Measurements from ENCODE around the gene LCORL. TPM values are rescaled to one million over a fixed set of nuclear protein-coding genes. Genes with fewer than 3 reads are reported as not detected.

LCORL gene
- total RNA-seq, 1 experiment from 2014 or later, result 14.1 TPM

DNA sequence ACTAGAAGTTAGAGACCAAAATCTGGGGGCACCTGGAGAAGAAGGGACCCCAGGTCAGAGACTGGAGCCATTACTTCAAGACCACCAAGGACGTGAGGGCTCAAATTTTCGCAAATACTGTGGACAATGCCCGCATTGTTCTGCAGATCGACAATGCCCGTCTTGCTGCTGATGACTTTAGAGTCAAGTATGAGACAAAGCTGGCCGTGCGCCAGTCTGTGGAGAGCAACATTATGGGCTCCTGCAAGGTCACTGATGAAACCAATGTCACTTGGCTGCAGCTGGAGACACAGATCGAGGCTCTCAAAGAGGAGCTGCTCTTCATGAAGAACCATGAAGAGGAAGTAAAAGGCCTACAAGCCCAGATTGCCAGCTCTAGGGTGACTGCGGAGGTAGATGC is 109.5 kb downstream of the LCORL start:
- POLR2A ChIA-PET, result no interaction called here
- TF ChIP-seq, protein P1, sequence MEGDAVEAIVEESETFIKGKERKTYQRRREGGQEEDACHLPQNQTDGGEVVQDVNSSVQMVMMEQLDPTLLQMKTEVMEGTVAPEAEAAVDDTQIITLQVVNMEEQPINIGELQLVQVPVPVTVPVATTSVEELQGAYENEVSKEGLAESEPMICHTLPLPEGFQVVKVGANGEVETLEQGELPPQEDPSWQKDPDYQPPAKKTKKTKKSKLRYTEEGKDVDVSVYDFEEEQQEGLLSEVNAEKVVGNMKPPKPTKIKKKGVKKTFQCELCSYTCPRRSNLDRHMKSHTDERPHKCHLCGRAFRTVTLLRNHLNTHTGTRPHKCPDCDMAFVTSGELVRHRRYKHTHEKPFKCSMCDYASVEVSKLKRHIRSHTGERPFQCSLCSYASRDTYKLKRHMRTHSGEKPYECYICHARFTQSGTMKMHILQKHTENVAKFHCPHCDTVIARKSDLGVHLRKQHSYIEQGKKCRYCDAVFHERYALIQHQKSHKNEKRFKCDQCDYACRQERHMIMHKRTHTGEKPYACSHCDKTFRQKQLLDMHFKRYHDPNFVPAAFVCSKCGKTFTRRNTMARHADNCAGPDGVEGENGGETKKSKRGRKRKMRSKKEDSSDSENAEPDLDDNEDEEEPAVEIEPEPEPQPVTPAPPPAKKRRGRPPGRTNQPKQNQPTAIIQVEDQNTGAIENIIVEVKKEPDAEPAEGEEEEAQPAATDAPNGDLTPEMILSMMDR (IDR thresholded peaks at IDR 0.05; ENCODE audit: unreplicated experiment), result no peak
- Mint-ChIP-seq H3K4me1 (ENCODE audit: insufficient read depth, unreplicated experiment) (no peaks in the 10 kb centered on the region), H3K36me3 (ENCODE audit: insufficient read depth, unreplicated experiment) (peaks cover 14% of the 10 kb centered on the region), H3K27ac (ENCODE audit: low read depth, unreplicated experiment) (no peak overlapping the region), H3K9me3 (ENCODE audit: unreplicated experiment) (no peaks in the 10 kb centered on the region), H3K27me3 (ENCODE audit: insufficient read depth, unreplicated experiment) (no peaks in the 10 kb centered on the region), H3K4me3 (ENCODE audit: unreplicated experiment) (no peak overlapping the region)
- no peak for DNase-seq (ENCODE audit: unreplicated experiment)
- CTCF ChIA-PET, result interaction anchor here (0.7 kb wide), 1 partner anchor 33 kb away, joined by 3 read pairs; no protein-coding TSS in a partner anchor
- intact Hi-C loops (cut with micrococcal nuclease), result no loop called here
- no TSS peak for BruUV-seq (replicated peaks)

DNA sequence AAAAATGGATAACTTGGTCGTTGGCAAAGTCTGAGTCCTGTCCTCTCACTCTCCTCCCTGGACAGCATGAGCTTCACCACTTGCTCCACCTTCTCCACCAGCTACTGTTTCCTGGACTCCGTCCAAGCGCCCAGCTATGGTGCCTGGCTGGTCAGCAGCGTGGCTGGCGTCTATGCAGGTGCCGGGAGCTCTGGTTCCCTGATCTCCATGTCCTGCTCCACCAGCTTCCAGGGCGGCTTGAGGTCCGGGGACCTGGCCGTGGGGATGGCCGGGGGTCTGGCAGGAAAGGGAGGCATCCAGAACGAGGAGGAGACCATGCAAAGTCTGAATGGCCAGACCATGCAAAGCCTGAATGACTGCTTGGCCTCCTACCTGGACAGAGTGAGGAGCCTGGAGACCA is 109.9 kb downstream of the LCORL start:
- no peak for DNase-seq (ENCODE audit: unreplicated experiment)
- POLR2A ChIA-PET, result no interaction called here
- intact Hi-C loops (cut with micrococcal nuclease), result no loop called here
- no peaks in the 10 kb centered on the region for H3K9me3 Mint-ChIP-seq (ENCODE audit: unreplicated experiment)
- no peak overlapping the region for H3K27ac Mint-ChIP-seq (ENCODE audit: low read depth, unreplicated experiment)
- no peaks in the 10 kb centered on the region for H3K27me3 Mint-ChIP-seq (ENCODE audit: insufficient read depth, unreplicated experiment)
- CTCF ChIA-PET, result interaction anchor here (0.7 kb wide), 1 partner anchor 33 kb away, joined by 3 read pairs; no protein-coding TSS in a partner anchor
- TF ChIP-seq, protein P1 (IDR thresholded peaks at IDR 0.05; ENCODE audit: unreplicated experiment), result no peak
- H3K4me3 Mint-ChIP-seq (ENCODE audit: unreplicated experiment), result no peak overlapping the region
- H3K36me3 Mint-ChIP-seq (ENCODE audit: insufficient read depth, unreplicated experiment), result peaks cover 10% of the 10 kb centered on the region
- no peaks in the 10 kb centered on the region for H3K4me1 Mint-ChIP-seq (ENCODE audit: insufficient read depth, unreplicated experiment)
- BruUV-seq (replicated peaks), result no TSS peak

DNA sequence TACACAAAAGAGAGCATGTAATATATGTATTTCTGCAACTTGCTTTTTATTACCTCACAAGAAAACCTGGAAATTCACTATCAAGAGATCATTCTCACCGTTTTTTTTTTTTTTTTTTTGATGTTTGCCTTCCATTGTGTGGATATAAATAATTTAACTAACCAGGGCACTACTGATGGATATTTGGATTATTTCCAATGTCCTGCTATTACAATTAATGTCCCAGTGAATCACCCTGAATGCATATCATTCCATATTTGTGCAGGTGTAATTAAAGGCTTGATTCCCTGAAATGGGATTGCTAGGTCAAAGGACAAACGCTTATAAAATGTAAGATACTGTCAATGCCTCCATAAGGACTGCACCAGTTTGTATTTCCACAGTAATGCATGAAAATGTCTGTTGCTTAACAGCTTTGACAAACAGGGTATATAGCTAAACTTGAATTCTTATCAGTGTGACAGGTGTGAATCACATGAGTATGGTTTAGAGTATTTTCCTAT is 123.0 kb downstream of the LCORL start:
- DNase-seq (ENCODE audit: unreplicated experiment), result no peak
- Mint-ChIP-seq H3K27ac (ENCODE audit: low read depth, unreplicated experiment) (no peak overlapping the region), H3K4me3 (ENCODE audit: unreplicated experiment) (no peak overlapping the region), H3K27me3 (ENCODE audit: insufficient read depth, unreplicated experiment) (no peaks in the 10 kb centered on the region), H3K9me3 (ENCODE audit: unreplicated experiment) (no peaks in the 10 kb centered on the region), H3K36me3 (ENCODE audit: insufficient read depth, unreplicated experiment) (peaks cover 7% of the 10 kb centered on the region), H3K4me1 (ENCODE audit: insufficient read depth, unreplicated experiment) (peaks cover 8% of the 10 kb centered on the region)
- TF ChIP-seq, protein P1 (IDR thresholded peaks at IDR 0.05; ENCODE audit: unreplicated experiment), result no peak
- ChIA-PET POLR2A (no interaction called here), CTCF (interaction anchor here (0.6 kb wide), 1 partner anchor 161 kb away, joined by 3 read pairs; no protein-coding TSS in a partner anchor)
- intact Hi-C loops (cut with micrococcal nuclease), result no loop called here
- BruUV-seq (replicated peaks), result no TSS peak

DNA sequence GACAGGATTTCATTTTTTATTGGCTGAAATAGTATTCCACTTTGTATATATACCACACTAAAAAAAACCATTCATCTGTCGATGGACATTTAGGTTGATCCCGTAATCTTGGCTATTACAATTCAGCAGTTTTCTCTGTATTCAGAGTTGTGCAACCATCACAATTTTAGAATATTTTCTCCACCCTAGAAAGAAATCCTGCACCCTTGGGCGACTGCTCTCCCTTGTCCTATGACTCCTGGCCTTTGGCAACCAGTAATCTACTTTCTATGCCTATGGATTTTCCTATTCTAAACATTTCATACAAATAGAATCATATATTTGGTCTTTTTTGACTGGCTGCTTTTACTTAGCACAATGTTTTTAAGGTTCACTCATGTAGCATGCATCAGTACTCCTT is 126.1 kb downstream of the LCORL start:
- Mint-ChIP-seq H3K4me3 (ENCODE audit: unreplicated experiment) (no peak overlapping the region), H3K27me3 (ENCODE audit: insufficient read depth, unreplicated experiment) (no peaks in the 10 kb centered on the region), H3K4me1 (ENCODE audit: insufficient read depth, unreplicated experiment) (peaks cover 8% of the 10 kb centered on the region), H3K27ac (ENCODE audit: low read depth, unreplicated experiment) (no peak overlapping the region), H3K36me3 (ENCODE audit: insufficient read depth, unreplicated experiment) (peaks cover 7% of the 10 kb centered on the region), H3K9me3 (ENCODE audit: unreplicated experiment) (no peaks in the 10 kb centered on the region)
- BruUV-seq (replicated peaks), result no TSS peak
- ChIA-PET POLR2A (no interaction called here), CTCF (no interaction called here)
- intact Hi-C loops (cut with micrococcal nuclease), result no loop called here
- DNase-seq (ENCODE audit: unreplicated experiment), result no peak
- TF ChIP-seq, protein P1 (IDR thresholded peaks at IDR 0.05; ENCODE audit: unreplicated experiment), result no peak

Measured in MCF 10A (cell line).